GDM1 (cell line): ENCODE results near the gene PAK4.
"Not testable (repeated sequence)": the region's sequence is repeated elsewhere in the genome, so short reads cannot be mapped to it uniquely, and the experiment has no call there.

Experiments used
- DNase-seq: peaks from one replicate; lab custom pipeline; 2025; lab: John Stamatoyannopoulos, UW

Gene PAK4

DNA sequence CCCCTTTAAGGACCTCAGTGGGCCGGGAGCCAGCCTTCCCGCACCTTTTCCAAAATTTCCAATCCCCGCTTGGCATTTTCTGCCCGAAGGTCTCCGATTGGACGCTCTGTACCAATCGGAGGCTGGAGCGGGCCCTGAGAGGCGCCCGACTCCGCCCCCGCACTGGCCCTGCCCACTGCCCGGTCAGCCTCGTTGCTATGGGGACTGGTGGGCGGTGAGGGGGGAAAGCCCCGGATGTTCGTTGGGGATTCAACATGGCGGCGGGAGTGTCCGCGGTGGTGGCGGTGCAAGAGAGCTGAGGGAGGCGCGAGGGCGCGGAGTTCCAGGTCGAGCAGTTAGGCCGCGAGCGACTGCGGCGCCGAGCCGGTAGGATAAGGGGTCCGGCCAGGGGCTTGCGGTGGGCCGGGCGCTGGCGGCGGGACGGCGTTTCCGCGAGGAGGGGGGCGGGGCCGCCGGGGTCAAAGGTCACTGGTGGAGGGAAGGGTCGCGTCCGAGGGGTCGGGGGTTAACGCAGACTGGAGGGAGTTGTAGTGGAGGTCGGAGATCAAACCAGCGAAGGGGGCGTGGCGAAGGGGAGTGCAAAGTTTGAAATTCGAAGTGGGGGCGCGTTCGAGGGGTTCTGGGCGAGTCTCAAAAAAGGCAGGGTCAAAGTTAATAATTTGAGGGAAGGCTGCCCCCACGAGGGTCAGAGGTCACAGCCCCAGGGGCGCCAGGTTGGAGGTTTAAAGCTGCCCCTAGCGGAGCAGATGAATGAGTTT lies at the start of gene PAK4:
PAK4 (plus strand) TSS at position 233 of the 758 bp plus-strand sequence. CDS start 43,768 bp downstream, outside the sequence.
- DNase-seq = peak; percentile 93

- no peak for DNase-seq
These were observed 48.3 kb upstream of the PAK4 start for GRCh38 chr19:39077323-39077722.

DNA sequence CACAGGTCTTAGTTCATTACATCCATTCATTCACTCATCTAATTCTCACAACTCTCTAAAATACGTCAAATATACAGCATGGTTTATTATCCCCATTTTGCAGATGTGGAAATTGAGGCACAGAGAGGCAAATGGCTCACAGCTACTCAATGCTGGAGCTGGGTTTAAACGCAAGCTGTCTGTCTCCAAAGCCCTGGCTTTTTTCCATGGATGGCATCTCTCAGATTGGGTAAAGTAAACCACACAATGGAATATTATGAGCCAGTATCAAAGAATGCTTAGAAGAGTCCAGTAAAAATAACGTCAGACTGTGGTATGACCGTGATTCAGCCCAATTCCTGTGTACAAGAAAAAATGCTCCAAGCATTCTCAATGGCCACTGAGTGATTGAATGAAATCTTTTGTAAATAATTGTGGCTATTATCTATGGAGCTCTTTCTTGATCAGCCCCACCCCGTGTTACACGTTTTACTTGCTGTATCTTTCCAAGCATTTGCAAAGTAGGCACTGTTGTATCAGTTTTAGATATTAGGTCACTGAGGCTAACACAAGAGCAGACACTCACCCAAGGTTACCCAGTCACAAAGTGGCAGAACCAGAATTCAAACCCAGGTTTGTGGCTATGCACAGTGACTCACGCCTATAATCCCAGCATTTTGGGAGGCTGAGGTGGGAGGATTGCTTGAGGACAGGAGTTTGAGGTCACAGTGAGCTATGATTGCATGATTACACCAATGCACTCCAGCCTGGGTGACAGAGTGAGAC lies 47.0 kb upstream of the PAK4 start:
- no peak for DNase-seq

DNA sequence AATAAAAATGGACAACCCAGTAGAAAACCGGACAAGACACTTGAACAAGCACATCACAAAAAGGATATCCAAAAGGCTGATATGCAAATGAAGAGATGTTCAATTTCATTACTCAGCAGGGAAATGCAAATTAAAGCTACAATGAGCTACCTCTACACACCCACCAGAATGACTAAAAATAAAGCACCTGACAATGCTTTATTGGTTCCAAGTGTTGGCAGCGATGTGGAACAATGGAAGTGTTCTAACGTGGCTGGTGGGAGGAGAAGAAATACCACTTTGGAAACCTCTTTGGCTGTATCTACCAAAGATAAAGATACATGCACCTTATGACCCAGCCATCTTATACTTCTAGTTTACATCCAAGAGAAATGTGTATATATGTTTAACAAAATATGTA lies 45.2 kb upstream of the PAK4 start:
- DNase-seq = no peak

DNA sequence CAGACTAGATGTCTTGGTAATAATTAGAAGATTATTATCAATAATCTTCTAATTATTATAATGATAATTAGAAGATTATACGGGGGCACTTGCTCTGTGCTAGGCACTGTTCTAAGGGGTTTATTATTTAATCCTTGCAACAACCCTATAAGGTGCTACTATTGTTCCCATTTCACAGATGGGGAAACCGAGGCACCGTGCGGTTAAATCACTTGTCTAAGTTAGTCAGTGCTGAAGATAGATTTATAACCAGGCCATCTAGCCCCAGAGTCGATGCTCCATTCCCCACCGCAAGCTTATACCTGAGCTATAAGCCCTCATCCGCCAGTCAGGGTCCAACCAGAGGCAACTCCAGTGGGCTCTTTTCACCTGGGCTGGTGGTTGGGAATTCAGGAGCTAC lies 43.4 kb upstream of the PAK4 start:
- DNase-seq = no peak

- no peak for DNase-seq
These were observed 42.6 kb upstream of the PAK4 start for GRCh38 chr19:39082745-39083598.

- no peak for DNase-seq
These were observed 42.0 kb upstream of the PAK4 start for GRCh38 chr19:39083599-39083982.

GRCh38 chr19:39083983-39084731 lies 41.4 kb upstream of the PAK4 start, which contains the start of gene ACP7:
Gene ACP7 (plus strand): TSS chr19:39084368. CDS start chr19:39085270, 902 bp downstream.
- no peak for DNase-seq

- DNase-seq = no peak
These were observed 40.9 kb upstream of the PAK4 start for GRCh38 chr19:39084732-39085080.

GRCh38 chr19:39085392-39085791 lies 40.2 kb upstream of the PAK4 start:
- no peak for DNase-seq

DNA sequence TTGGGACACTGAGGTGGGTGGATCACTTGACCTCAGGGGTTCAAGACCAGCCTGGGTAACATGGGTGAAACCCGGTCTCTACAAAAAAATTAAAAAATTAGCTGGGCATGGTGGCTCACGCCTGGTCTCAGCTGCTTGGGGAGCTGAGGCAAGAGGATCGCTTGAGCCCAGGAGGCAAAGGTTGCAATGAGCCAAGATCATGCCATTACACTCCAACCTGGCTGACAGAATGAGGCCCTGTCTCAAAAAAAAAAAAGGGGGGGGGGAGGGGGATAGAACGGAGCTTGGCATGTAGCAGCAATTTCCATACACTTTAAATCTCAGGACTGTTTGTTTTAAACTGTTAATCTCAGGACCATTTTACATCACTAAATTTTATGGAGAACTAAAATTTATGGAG lies 39.2 kb upstream of the PAK4 start:
- no peak for DNase-seq

- no peak for DNase-seq
These were observed 37.5 kb upstream of the PAK4 start for GRCh38 chr19:39087907-39088686.

- not testable (repeated sequence) for DNase-seq
These were observed 35.6 kb upstream of the PAK4 start for GRCh38 chr19:39090016-39090415.

GRCh38 chr19:39090881-39091280 lies 34.7 kb upstream of the PAK4 start:
- no peak for DNase-seq

GRCh38 chr19:39095799-39096540 lies 29.6 kb upstream of the PAK4 start:
- not testable (repeated sequence) for DNase-seq

GRCh38 chr19:39097299-39097698 lies 28.3 kb upstream of the PAK4 start:
- DNase-seq = no peak

DNA sequence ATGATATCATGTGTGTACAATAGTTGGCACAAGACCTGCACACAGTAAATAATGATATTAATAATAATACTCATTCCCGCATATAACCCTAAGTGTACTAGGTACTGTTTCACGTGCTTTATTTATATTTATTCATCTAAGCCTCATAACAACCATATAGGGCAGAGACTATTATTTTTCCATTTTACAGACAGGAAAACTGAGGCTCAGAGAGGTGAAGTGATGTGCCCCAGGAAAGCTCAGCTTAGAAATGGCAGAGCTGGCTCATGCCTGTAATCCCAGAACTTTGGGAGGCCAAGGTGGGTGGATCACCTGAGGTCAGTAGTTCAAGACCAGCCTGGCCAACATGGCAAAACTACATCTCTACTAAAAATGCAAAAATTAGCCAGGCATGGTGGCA lies 27.9 kb upstream of the PAK4 start:
- DNase-seq = no peak

GRCh38 chr19:39098365-39099269 lies 27.0 kb upstream of the PAK4 start:
- no peak for DNase-seq

DNA sequence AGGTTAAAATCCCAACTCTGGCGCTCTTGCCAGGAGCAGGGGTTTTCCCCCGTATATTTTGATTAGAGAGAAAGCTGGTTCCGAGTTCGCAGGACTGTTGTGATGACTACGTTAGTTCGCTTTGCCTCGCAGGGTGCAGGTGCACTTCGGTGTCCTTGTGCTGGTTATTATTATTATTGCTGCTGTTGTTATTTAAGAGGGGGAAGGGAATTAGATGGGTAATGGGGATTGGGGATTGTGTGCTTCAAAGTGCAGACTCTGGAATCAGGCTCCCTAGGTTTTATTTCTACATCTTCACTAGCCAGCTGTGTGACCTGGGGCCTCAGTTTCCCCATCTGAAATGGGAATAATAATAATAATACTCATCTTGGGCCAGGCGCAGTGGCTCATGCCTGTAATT lies 26.2 kb upstream of the PAK4 start:
- no peak for DNase-seq
